Measurements from ENCODE around the gene POLR2L.

Gene POLR2L

GRCh38 chr11:869399-870126, 27.2 kb upstream of the POLR2L start:
- Histone ChIP-seq H3K4me3 (no peak overlapping the region), H3K27ac (no peak overlapping the region), H3K9me3 (no peaks in the 10 kb centered on the region), H3K27me3 (no peaks in the 10 kb centered on the region), H3K36me3 (peaks cover 0 to 67% (median 24%) of the 10 kb centered on the region in 3 donors), H3K4me1 (no peaks in the 10 kb centered on the region)
- DNase-seq: no peak
- intact Hi-C loops (cut with DNase I; ENCODE audit: low total_unique reads): no loop called here
- TF ChIP-seq CTCF (IDR thresholded peaks at IDR 0.05): no peak

GRCh38 chr11:868802-869201, 26.5 kb upstream of the POLR2L start:
- Histone ChIP-seq H3K9me3 (no peaks in the 10 kb centered on the region), H3K27ac (no peak overlapping the region), H3K36me3 (peaks cover 0 to 71% (median 28%) of the 10 kb centered on the region in 3 donors), H3K4me3 (no peak overlapping the region), H3K27me3 (no peaks in the 10 kb centered on the region), H3K4me1 (no peaks in the 10 kb centered on the region)
- no peak for TF ChIP-seq CTCF (IDR thresholded peaks at IDR 0.05)
- intact Hi-C loops (cut with DNase I; ENCODE audit: low total_unique reads): no loop called here
- DNase-seq: no peak

- H3K36me3 ChIP-seq: peaks cover 0 to 75% (median 32%) of the 10 kb centered on the region in 3 donors
Observed at GRCh38 chr11:868394-868793, 26.1 kb upstream of the POLR2L start.

GRCh38 chr11:867856-868358, 25.6 kb upstream of the POLR2L start:
- H3K36me3 ChIP-seq: peaks cover 0 to 79% (median 35%) of the 10 kb centered on the region in 3 donors
- no peaks in the 10 kb centered on the region for H3K4me1 ChIP-seq
- TF ChIP-seq CTCF (IDR thresholded peaks at IDR 0.05): no peak
- no peak overlapping the region for H3K27ac ChIP-seq
- DNase-seq: no peak
- intact Hi-C loops (cut with DNase I; ENCODE audit: low total_unique reads): no loop called here
- H3K9me3 ChIP-seq: no peaks in the 10 kb centered on the region
- no peak overlapping the region for H3K4me3 ChIP-seq
- H3K27me3 ChIP-seq: no peaks in the 10 kb centered on the region

More at GRCh38 chr11:868394-868793, 26.1 kb upstream of the POLR2L start:
- Histone ChIP-seq H3K27me3 (no peaks in the 10 kb centered on the region), H3K4me3 (no peak overlapping the region), H3K27ac (no peak overlapping the region), H3K4me1 (no peaks in the 10 kb centered on the region), H3K9me3 (no peaks in the 10 kb centered on the region)
- intact Hi-C loops (cut with DNase I; ENCODE audit: low total_unique reads): no loop called here
- TF ChIP-seq CTCF (IDR thresholded peaks at IDR 0.05): no peak
- DNase-seq: no peak

- Histone ChIP-seq H3K36me3 (peaks cover 0 to 81% (median 40%) of the 10 kb centered on the region in 3 donors), H3K4me3 (no peak overlapping the region), H3K9me3 (no peaks in the 10 kb centered on the region), H3K4me1 (peaks cover 0 to 12% (median 0%) of the 10 kb centered on the region in 4 donors), H3K27me3 (no peaks in the 10 kb centered on the region), H3K27ac (no peak overlapping the region)
- TF ChIP-seq CTCF (IDR thresholded peaks at IDR 0.05): no peak
- no peak for DNase-seq
- intact Hi-C loops (cut with DNase I; ENCODE audit: low total_unique reads): no loop called here
Observed at GRCh38 chr11:866481-866880, 24.2 kb upstream of the POLR2L start.

Measured in tibial artery (tissue), 4 donors.